ENCODE results near the gene COL4A2.

COL4A2 gene

DNA sequence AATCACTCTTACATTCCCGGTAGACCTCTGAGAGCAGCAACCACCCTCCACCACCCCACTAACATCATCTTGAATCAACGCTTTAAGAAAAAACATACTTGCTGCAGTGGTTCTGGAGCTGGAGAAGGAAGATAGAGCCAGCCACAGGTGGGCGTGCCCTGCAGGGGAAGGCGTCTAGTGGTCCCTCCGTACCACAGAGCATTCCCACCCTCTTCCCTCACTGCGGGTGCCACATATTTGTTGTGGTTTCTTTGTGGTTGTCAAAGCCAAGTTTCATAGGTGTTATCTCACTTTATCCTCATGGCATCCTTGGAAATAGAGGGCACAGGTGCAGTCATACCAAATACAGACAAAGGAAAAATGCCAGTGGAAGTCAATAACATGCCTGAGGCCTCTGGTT, 22.2 kb downstream of the COL4A2 start:
- Histone ChIP-seq H3K27ac (ENCODE audit: low read depth, low read length) (peak overlapping the region; percentile 20), H3K9me3 (ENCODE audit: low read length) (no peaks in the 10 kb centered on the region), H3K27me3 (ENCODE audit: control insufficient read depth in 1 of 2, insufficient read depth in 2 of 2, low read length in 2 of 2) (no peaks in the 10 kb centered on the region), H3K36me3 (ENCODE audit: insufficient read depth, low read length) (no peaks in the 10 kb centered on the region), H3K4me3 (ENCODE audit: low read depth in 1 of 2, low read length in 2 of 2) (no peak overlapping the region), H3K9ac (ENCODE audit: low read length) (peak overlapping the region; percentile 7), H3K4me1 (ENCODE audit: insufficient read depth, low read length) (peaks cover 100% of the 10 kb centered on the region)

GRCh38 chr13:110329798-110330461, 22.8 kb downstream of the COL4A2 start:
- Histone ChIP-seq H3K27me3 (ENCODE audit: control insufficient read depth in 1 of 2, insufficient read depth in 2 of 2, low read length in 2 of 2) (no peaks in the 10 kb centered on the region), H3K9ac (ENCODE audit: low read length) (peak overlapping the region; percentile 40), H3K9me3 (ENCODE audit: low read length) (no peaks in the 10 kb centered on the region), H3K36me3 (ENCODE audit: insufficient read depth, low read length) (no peaks in the 10 kb centered on the region), H3K27ac (ENCODE audit: low read depth, low read length) (peak overlapping the region; percentile 20), H3K4me1 (ENCODE audit: insufficient read depth, low read length) (peaks cover 100% of the 10 kb centered on the region), H3K4me3 (ENCODE audit: low read depth in 1 of 2, low read length in 2 of 2) (peak overlapping the region in 1 of 2 donors; percentile 33)

DNA sequence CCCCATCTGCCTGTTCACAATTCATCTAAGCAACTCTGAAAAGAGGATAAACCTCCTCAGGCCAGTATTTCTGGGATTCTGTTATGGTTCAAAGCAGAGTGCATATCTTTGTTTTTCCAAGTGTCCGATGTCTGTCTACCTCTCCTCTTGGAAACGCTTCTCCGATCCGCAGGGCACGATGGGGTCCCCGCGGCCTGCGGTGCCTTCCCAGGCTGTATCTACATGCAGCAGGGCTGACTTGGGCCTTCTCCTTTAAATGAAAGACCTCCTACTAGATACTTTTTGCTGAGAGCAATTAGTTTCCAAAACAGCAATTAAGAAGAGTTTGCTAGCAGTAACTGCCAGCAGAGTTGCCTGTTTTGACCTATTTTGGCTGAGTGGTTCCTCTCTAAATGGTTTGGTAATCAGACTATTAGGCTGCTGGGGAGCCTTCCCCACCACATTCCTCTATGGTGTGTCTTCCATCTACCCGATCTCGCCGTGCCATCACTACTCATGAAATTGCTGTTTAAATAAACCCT, 23.5 kb downstream of the COL4A2 start:
- peak overlapping the region; percentile 40 for H3K9ac ChIP-seq (ENCODE audit: low read length)
- no peaks in the 10 kb centered on the region for H3K9me3 ChIP-seq (ENCODE audit: low read length)
- no peaks in the 10 kb centered on the region for H3K27me3 ChIP-seq (ENCODE audit: control insufficient read depth in 1 of 2, insufficient read depth in 2 of 2, low read length in 2 of 2)
- no peaks in the 10 kb centered on the region for H3K36me3 ChIP-seq (ENCODE audit: insufficient read depth, low read length)
- peak overlapping the region; percentile 20 for H3K27ac ChIP-seq (ENCODE audit: low read depth, low read length)
- H3K4me1 ChIP-seq (ENCODE audit: insufficient read depth, low read length) = peaks cover 97% of the 10 kb centered on the region
- H3K4me3 ChIP-seq (ENCODE audit: low read depth in 1 of 2, low read length in 2 of 2) = peak overlapping the region in 1 of 2 donors; percentile 7

DNA sequence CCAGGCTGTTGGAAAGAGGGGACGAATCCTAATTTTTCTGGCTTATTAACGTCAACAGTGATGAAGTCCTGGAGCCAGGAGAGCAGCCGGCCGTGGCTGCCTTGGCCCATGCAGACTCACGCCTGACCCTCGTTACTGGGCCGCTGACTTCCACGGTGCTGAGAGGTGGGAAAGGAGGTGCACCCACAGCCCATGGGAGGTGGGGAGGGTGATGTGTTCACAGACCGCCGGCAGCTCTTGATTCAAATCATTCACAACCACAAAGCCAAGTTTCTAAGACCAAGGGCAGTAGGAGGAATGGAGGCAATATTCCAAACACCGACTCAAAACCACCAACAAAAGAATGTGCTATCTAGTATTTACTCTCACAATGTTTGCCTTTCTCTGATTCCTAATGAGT, 24.3 kb downstream of the COL4A2 start:
- Histone ChIP-seq H3K27ac (ENCODE audit: low read depth, low read length) (peak overlapping the region; percentile 20), H3K9ac (ENCODE audit: low read length) (no peak overlapping the region), H3K36me3 (ENCODE audit: insufficient read depth, low read length) (no peaks in the 10 kb centered on the region), H3K4me1 (ENCODE audit: insufficient read depth, low read length) (peaks cover 97% of the 10 kb centered on the region), H3K4me3 (ENCODE audit: low read depth in 1 of 2, low read length in 2 of 2) (no peak overlapping the region), H3K9me3 (ENCODE audit: low read length) (no peaks in the 10 kb centered on the region), H3K27me3 (ENCODE audit: control insufficient read depth in 1 of 2, insufficient read depth in 2 of 2, low read length in 2 of 2) (no peaks in the 10 kb centered on the region)

- no peak overlapping the region for H3K9ac ChIP-seq (ENCODE audit: low read length)
- no peak overlapping the region for H3K4me3 ChIP-seq (ENCODE audit: low read depth in 1 of 2, low read length in 2 of 2)
- peak overlapping the region; percentile 92 for H3K27ac ChIP-seq (ENCODE audit: low read depth, low read length)
- no peaks in the 10 kb centered on the region for H3K9me3 ChIP-seq (ENCODE audit: low read length)
- no peaks in the 10 kb centered on the region for H3K27me3 ChIP-seq (ENCODE audit: control insufficient read depth in 1 of 2, insufficient read depth in 2 of 2, low read length in 2 of 2)
- H3K4me1 ChIP-seq (ENCODE audit: insufficient read depth, low read length) = peaks cover 97% of the 10 kb centered on the region
- no peaks in the 10 kb centered on the region for H3K36me3 ChIP-seq (ENCODE audit: insufficient read depth, low read length)
Measured at GRCh38 chr13:110332750-110333149, 25.7 kb downstream of the COL4A2 start.

- peak overlapping the region; percentile 92 for H3K27ac ChIP-seq (ENCODE audit: low read depth, low read length)
- no peak overlapping the region for H3K4me3 ChIP-seq (ENCODE audit: low read depth in 1 of 2, low read length in 2 of 2)
- no peaks in the 10 kb centered on the region for H3K27me3 ChIP-seq (ENCODE audit: control insufficient read depth in 1 of 2, insufficient read depth in 2 of 2, low read length in 2 of 2)
- peaks cover 97% of the 10 kb centered on the region for H3K4me1 ChIP-seq (ENCODE audit: insufficient read depth, low read length)
- no peaks in the 10 kb centered on the region for H3K36me3 ChIP-seq (ENCODE audit: insufficient read depth, low read length)
- no peak overlapping the region for H3K9ac ChIP-seq (ENCODE audit: low read length)
- H3K9me3 ChIP-seq (ENCODE audit: low read length) = no peaks in the 10 kb centered on the region
Measured at GRCh38 chr13:110333837-110334236, 26.8 kb downstream of the COL4A2 start.

DNA sequence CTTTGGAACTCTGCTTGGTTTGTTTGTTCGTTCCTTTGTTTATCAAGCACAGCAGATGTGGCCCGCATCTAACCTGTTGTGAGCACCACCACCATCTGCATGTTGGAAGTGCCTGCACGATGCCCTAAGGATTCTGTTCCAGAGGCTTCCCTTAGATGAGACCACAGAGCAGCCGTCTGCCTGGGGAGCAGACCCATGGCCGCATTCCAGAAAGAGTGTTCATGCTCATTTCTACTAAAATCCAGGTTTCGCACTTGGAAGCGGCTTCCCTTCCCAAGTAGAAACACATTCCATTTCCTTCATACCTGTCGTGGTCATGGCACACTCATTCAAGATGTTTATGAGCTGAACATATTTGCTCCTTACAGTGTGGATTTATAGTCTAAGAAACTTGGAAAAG, 27.2 kb downstream of the COL4A2 start:
- no peaks in the 10 kb centered on the region for H3K9me3 ChIP-seq (ENCODE audit: low read length)
- H3K27ac ChIP-seq (ENCODE audit: low read depth, low read length) = peak overlapping the region; percentile 92
- no peaks in the 10 kb centered on the region for H3K36me3 ChIP-seq (ENCODE audit: insufficient read depth, low read length)
- no peak overlapping the region for H3K9ac ChIP-seq (ENCODE audit: low read length)
- no peaks in the 10 kb centered on the region for H3K27me3 ChIP-seq (ENCODE audit: control insufficient read depth in 1 of 2, insufficient read depth in 2 of 2, low read length in 2 of 2)
- H3K4me1 ChIP-seq (ENCODE audit: insufficient read depth, low read length) = peaks cover 97% of the 10 kb centered on the region
- H3K4me3 ChIP-seq (ENCODE audit: low read depth in 1 of 2, low read length in 2 of 2) = no peak overlapping the region

- H3K27ac ChIP-seq (ENCODE audit: low read depth, low read length) = peak overlapping the region; percentile 92
- no peak overlapping the region for H3K9ac ChIP-seq (ENCODE audit: low read length)
- H3K4me3 ChIP-seq (ENCODE audit: low read depth in 1 of 2, low read length in 2 of 2) = no peak overlapping the region
- H3K4me1 ChIP-seq (ENCODE audit: insufficient read depth, low read length) = peaks cover 97% of the 10 kb centered on the region
- no peaks in the 10 kb centered on the region for H3K9me3 ChIP-seq (ENCODE audit: low read length)
- H3K27me3 ChIP-seq (ENCODE audit: control insufficient read depth in 1 of 2, insufficient read depth in 2 of 2, low read length in 2 of 2) = no peaks in the 10 kb centered on the region
- H3K36me3 ChIP-seq (ENCODE audit: insufficient read depth, low read length) = no peaks in the 10 kb centered on the region
Measured at GRCh38 chr13:110334841-110335490, 27.9 kb downstream of the COL4A2 start.

- Histone ChIP-seq H3K9me3 (ENCODE audit: low read length) (no peaks in the 10 kb centered on the region), H3K27me3 (ENCODE audit: control insufficient read depth in 1 of 2, insufficient read depth in 2 of 2, low read length in 2 of 2) (no peaks in the 10 kb centered on the region), H3K4me3 (ENCODE audit: low read depth in 1 of 2, low read length in 2 of 2) (no peak overlapping the region), H3K36me3 (ENCODE audit: insufficient read depth, low read length) (no peaks in the 10 kb centered on the region), H3K9ac (ENCODE audit: low read length) (peak overlapping the region; percentile 52), H3K27ac (ENCODE audit: low read depth, low read length) (peak overlapping the region; percentile 92), H3K4me1 (ENCODE audit: insufficient read depth, low read length) (peaks cover 97% of the 10 kb centered on the region)
Measured at GRCh38 chr13:110336108-110336507, 29.0 kb downstream of the COL4A2 start.

DNA sequence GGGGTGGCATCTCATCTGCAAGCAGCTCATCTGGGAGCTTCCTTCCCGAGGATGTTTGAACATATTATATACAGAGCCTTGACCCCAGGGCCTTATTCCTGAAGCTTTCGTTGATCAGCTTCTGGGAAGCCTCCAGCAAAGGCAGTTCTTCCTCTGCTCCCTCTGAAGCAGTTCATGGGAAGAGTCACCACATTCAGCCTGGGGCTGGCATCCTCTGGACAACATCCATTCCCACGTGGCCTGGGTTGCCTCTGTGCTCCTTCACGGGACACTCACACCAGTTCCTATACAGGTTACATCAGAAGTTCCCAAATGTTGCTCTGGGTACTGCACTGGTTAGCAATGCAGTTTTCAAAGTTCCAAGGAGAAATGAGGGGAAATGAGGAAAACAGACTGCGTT, 29.6 kb downstream of the COL4A2 start:
- peaks cover 97% of the 10 kb centered on the region for H3K4me1 ChIP-seq (ENCODE audit: insufficient read depth, low read length)
- H3K4me3 ChIP-seq (ENCODE audit: low read depth in 1 of 2, low read length in 2 of 2) = peak overlapping the region in 1 of 2 donors; percentile 0
- no peaks in the 10 kb centered on the region for H3K27me3 ChIP-seq (ENCODE audit: control insufficient read depth in 1 of 2, insufficient read depth in 2 of 2, low read length in 2 of 2)
- no peaks in the 10 kb centered on the region for H3K36me3 ChIP-seq (ENCODE audit: insufficient read depth, low read length)
- peak overlapping the region; percentile 52 for H3K9ac ChIP-seq (ENCODE audit: low read length)
- H3K27ac ChIP-seq (ENCODE audit: low read depth, low read length) = peak overlapping the region; percentile 92
- H3K9me3 ChIP-seq (ENCODE audit: low read length) = no peaks in the 10 kb centered on the region

DNA sequence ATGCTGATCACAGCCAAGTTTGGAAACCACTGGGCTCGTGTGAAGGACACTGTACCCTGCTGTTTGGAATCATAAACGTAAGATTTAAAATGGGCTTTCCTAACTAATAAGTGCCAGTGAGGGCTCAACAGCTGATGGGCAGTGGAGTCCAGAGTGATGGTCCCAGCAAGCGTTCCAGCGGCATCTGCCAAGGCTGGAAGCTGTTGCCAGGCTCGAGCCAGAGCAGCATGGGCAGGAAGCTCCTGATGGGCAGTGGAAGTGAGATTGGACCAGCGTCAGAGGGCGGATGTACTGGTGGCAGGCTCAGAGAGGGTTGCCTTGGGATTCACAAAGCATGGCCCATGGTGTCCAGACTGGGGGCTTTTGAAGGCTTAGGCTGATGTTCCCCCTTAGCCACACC, 30.2 kb downstream of the COL4A2 start:
- no peaks in the 10 kb centered on the region for H3K36me3 ChIP-seq (ENCODE audit: insufficient read depth, low read length)
- peak overlapping the region; percentile 92 for H3K27ac ChIP-seq (ENCODE audit: low read depth, low read length)
- peak overlapping the region; percentile 52 for H3K9ac ChIP-seq (ENCODE audit: low read length)
- H3K4me1 ChIP-seq (ENCODE audit: insufficient read depth, low read length) = peaks cover 97% of the 10 kb centered on the region
- H3K9me3 ChIP-seq (ENCODE audit: low read length) = no peaks in the 10 kb centered on the region
- no peak overlapping the region for H3K4me3 ChIP-seq (ENCODE audit: low read depth in 1 of 2, low read length in 2 of 2)
- H3K27me3 ChIP-seq (ENCODE audit: control insufficient read depth in 1 of 2, insufficient read depth in 2 of 2, low read length in 2 of 2) = no peaks in the 10 kb centered on the region
